DND-41 (cell line): Measurements from ENCODE around the gene HECTD3.

Experiments
- ATAC-seq: fragments of 200-7000 bp; cut with Tn5 transposase; 3 replicates; pipeline ENCODE4 v1.9.1; 2021; ENCODE audit warnings: low read depth; ENCODE audit not compliant: insufficient read depth
- DNase-seq: peaks from one replicate; pipeline ENCODE4 v3.0.0-alpha.2; 2020
- H2AFZ ChIP-seq: 2 replicates; pipeline ENCODE4 v1.6.0; 2012; ENCODE audit warnings: low read depth, low read length
- H3K27ac ChIP-seq: 2 replicates; pipeline ENCODE4 v1.5.1; 2012; ENCODE audit warnings: low read length, inconsistent platforms
- H3K27me3 ChIP-seq: fragments of 200-600 bp; sonication (generic); 2 replicates; pipeline ENCODE4 v1.6.0; 2012; ENCODE audit warnings: low read length, mild to moderate bottlenecking, inconsistent platforms; ENCODE audit not compliant: insufficient read depth, poor library complexity
- H3K36me3 ChIP-seq: 2 replicates; pipeline ENCODE4 v1.5.1; 2012; ENCODE audit warnings: low read length, inconsistent platforms; ENCODE audit not compliant: insufficient read depth
- H3K4me1 ChIP-seq: 2 replicates; pipeline ENCODE4 v1.5.1; 2012; ENCODE audit warnings: mild to moderate bottlenecking, low read length; ENCODE audit not compliant: insufficient read depth
- H3K4me2 ChIP-seq: 2 replicates; pipeline ENCODE4 v1.6.0; 2012; ENCODE audit warnings: mild to moderate bottlenecking, moderate library complexity, low read length, inconsistent platforms; ENCODE audit not compliant: insufficient read depth
- H3K4me3 ChIP-seq, 2 experiments: fragments of 200-600 bp in 1 of 2; shearing (Covaris generic) in 1 of 2; 2 replicates each; pipeline ENCODE4 v1.5.1; 2012 to 2016; ENCODE audit warnings: inconsistent platforms in 2 of 2, low read length in 2 of 2, mild to moderate bottlenecking in 2 of 2, low read depth in 1 of 2, moderate library complexity in 1 of 2
- H3K79me2 ChIP-seq: 2 replicates; pipeline ENCODE4 v1.6.0; 2012; ENCODE audit warnings: low read length, inconsistent platforms; ENCODE audit not compliant: insufficient read depth
- H3K9ac ChIP-seq: 2 replicates; pipeline ENCODE4 v1.6.0; 2012; ENCODE audit warnings: low read depth, mild to moderate bottlenecking, inconsistent platforms, low read length, moderate library complexity
- H3K9me3 ChIP-seq: 2 replicates; pipeline ENCODE4 v1.5.1; 2012; ENCODE audit warnings: low read length, moderate library complexity, mild to moderate bottlenecking, inconsistent platforms; ENCODE audit not compliant: insufficient read depth, severe bottlenecking
- H4K20me1 ChIP-seq: 2 replicates; pipeline ENCODE4 v1.6.0; 2012; ENCODE audit warnings: low read length; ENCODE audit not compliant: insufficient read depth
- CTCF ChIP-seq: IDR thresholded peaks from 2 replicates; pipeline ENCODE4 v1.5.1; 2012; ENCODE audit warnings: borderline replicate concordance, low read length, moderate library complexity, mild to moderate bottlenecking; ENCODE audit not compliant: poor library complexity, severe bottlenecking; ENCODE audit errors: extremely low read depth
- EZH2 ChIP-seq: IDR thresholded peaks from 3 replicates; pipeline ENCODE4 v1.6.1; 2012; ENCODE audit warnings: borderline replicate concordance, low read depth, mild to moderate bottlenecking, moderate library complexity, low read length, inconsistent platforms; ENCODE audit not compliant: severe bottlenecking

The HECTD3 gene

GRCh38 chr1:45032837-45033236 is 21.7 kb upstream of the HECTD3 start:
- Histone ChIP-seq H3K4me2 (no peak overlapping the region), H3K79me2 (no peaks in the 10 kb centered on the region), H3K4me3 (no peak overlapping the region), H2AFZ (no peak overlapping the region), H3K27me3 (no peaks in the 10 kb centered on the region), H4K20me1 (no peaks in the 10 kb centered on the region), H3K9me3 (no peaks in the 10 kb centered on the region), H3K36me3 (no peaks in the 10 kb centered on the region), H3K4me1 (peaks cover 8% of the 10 kb centered on the region; the same call in 1 of the 2 replicates), H3K27ac (no peak overlapping the region), H3K9ac (no peak overlapping the region)
- TF ChIP-seq CTCF, result no peak
- TF ChIP-seq EZH2, result no peak
- no peak for ATAC-seq
- no peak for DNase-seq

- H3K9ac ChIP-seq, result no peak overlapping the region
- H3K9me3 ChIP-seq, result no peaks in the 10 kb centered on the region
- no peaks in the 10 kb centered on the region for H3K36me3 ChIP-seq
- H3K4me2 ChIP-seq, result no peak overlapping the region
- no peaks in the 10 kb centered on the region for H3K4me1 ChIP-seq
- TF ChIP-seq EZH2, result no peak
- TF ChIP-seq CTCF, result no peak
- H3K4me3 ChIP-seq, result no peak overlapping the region
- no peaks in the 10 kb centered on the region for H3K79me2 ChIP-seq
- H3K27ac ChIP-seq, result no peak overlapping the region
- H2AFZ ChIP-seq, result no peak overlapping the region
- no peak for ATAC-seq
- H3K27me3 ChIP-seq, result no peaks in the 10 kb centered on the region
- no peaks in the 10 kb centered on the region for H4K20me1 ChIP-seq
- no peak for DNase-seq
These were observed 15.3 kb upstream of the HECTD3 start for GRCh38 chr1:45026446-45026845.

- H3K9ac ChIP-seq, result no peak overlapping the region
- H3K4me2 ChIP-seq, result no peak overlapping the region
- TF ChIP-seq EZH2, result no peak
- TF ChIP-seq CTCF, result no peak
- H3K36me3 ChIP-seq, result no peaks in the 10 kb centered on the region
- no peaks in the 10 kb centered on the region for H3K27me3 ChIP-seq
- H3K4me3 ChIP-seq, result no peak overlapping the region
- no peaks in the 10 kb centered on the region for H4K20me1 ChIP-seq
- ATAC-seq, result no peak
- H2AFZ ChIP-seq, result no peak overlapping the region
- no peak for DNase-seq
- no peaks in the 10 kb centered on the region for H3K79me2 ChIP-seq
- H3K4me1 ChIP-seq, result no peaks in the 10 kb centered on the region
- H3K9me3 ChIP-seq, result no peaks in the 10 kb centered on the region
- H3K27ac ChIP-seq, result no peak overlapping the region
These were observed 12.5 kb upstream of the HECTD3 start for GRCh38 chr1:45023663-45024062.
